ENCODE measurements around the gene EVI2A.

The EVI2A gene

GRCh38 chr17:31269036-31269577, 52.3 kb downstream of the EVI2A start:
- Histone ChIP-seq H2BK120ac (ENCODE audit: low read depth, low read length) (no peak overlapping the region), H3K23ac (ENCODE audit: low read depth, low read length, poor library complexity) (no peak overlapping the region), H2BK5ac (ENCODE audit: low read length) (no peak overlapping the region), H3K14ac (ENCODE audit: low read length) (no peak overlapping the region), H3K18ac (ENCODE audit: low read length) (no peak overlapping the region), H3K4ac (ENCODE audit: low read length) (no peak overlapping the region), H3K27ac (replicated peaks; ENCODE audit: low read length) (no peak overlapping the region), H3K4me1 (ENCODE audit: control insufficient read depth in 2 of 2, insufficient read depth in 1 of 2, low read depth in 1 of 2, low read length in 2 of 2) (peaks cover 0 to 12% of the 10 kb centered on the region in 2 donors), H2AK5ac (ENCODE audit: low read depth, low read length) (no peak overlapping the region), H3K36me3 (replicated peaks in 1 of 2; ENCODE audit: control insufficient read depth in 2 of 2, insufficient read depth in 2 of 2, low read length in 2 of 2) (peaks cover 2 to 83% of the 10 kb centered on the region in 2 donors), H2BK15ac (ENCODE audit: low read length) (no peak overlapping the region), H3K9ac (ENCODE audit: low read depth, low read length, poor library complexity) (no peak overlapping the region), H4K8ac (ENCODE audit: low read depth, low read length) (no peak overlapping the region), H3K79me1 (ENCODE audit: low read depth, low read length) (no peaks in the 10 kb centered on the region), H3K4me2 (ENCODE audit: insufficient read depth, low read length, poor library complexity, severe bottlenecking) (no peak overlapping the region), H3K27me3 (ENCODE audit: control insufficient read depth in 3 of 3, insufficient read depth in 3 of 3, low read depth in 1 of 3, low read length in 3 of 3) (no peaks in the 10 kb centered on the region), H2AFZ (ENCODE audit: low read length) (no peak overlapping the region), H3K4me3 (ENCODE audit: low read length in 2 of 2) (no peak overlapping the region), H2BK12ac (ENCODE audit: low read length) (no peak overlapping the region), H4K91ac (ENCODE audit: low read depth, low read length, poor library complexity) (no peak overlapping the region), H3K9me3 (replicated peaks in 1 of 2; ENCODE audit: control insufficient read depth in 2 of 2, insufficient read depth in 1 of 2, low read depth in 1 of 2, low read length in 2 of 2) (no peaks in the 10 kb centered on the region)
- WGBS, 2 donors (ENCODE audit: extremely low coverage in 2 of 2, insufficient read length in 2 of 2, insufficient replicate concordance in 1 of 2) = no CpG with 5 or more reads among the region's 2 CpGs
- no peak for DNase-seq (ENCODE audit: low spot score)

Data from neuronal stem cell (in vitro differentiated cells).